ENCODE results near the gene TTYH1. TPM values are rescaled to one million over a fixed set of nuclear protein-coding genes. Genes with fewer than 3 reads are reported as not detected.
A peak's percentile ranks its signal among the peaks of the same experiment; 100 is the strongest.

TTYH1 gene
- total RNA-seq, 1 donor, result not detected

DNA sequence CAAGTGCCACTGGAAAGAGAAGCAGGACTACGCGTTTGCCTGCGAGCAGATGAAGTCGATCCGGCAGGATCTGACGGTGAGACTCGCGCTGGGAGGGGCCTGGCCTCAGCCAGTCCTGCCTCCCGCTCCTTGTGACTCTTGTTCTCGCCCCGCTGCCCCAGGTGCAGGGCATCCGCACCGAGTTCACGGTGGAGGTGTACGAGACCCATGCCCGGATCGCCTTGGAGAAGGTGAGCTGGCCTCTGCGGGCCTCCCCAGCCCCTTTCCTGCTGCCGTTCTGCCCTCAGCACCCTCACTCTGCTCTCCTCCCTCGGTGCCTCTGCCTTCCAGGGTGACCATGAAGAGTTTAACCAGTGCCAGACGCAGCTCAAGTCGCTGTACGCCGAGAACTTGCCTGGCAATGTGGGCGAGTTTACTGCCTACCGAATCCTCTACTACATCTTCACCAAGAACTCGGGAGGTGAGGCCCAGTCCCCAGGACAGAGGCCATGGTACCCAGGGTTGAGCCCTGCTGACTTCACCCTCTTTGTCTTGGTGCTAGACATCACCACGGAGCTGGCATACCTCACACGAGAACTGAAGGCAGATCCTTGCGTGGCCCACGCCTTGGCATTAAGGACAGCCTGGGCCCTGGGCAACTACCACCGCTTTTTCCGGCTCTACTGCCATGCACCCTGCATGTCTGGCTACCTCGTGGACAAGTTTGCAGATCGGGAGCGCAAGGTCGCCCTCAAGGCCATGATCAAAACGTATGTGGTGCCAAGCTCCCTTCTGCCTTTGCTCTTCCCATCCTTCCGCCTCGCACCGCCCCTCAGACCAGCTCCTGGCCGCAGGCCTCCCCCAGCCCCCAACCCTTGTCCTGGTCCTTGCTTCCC, 42.7 kb downstream of the TTYH1 start:
- Histone ChIP-seq H3K4me1 (ENCODE audit: insufficient read depth, low read length) (peaks cover 13% of the 10 kb centered on the region), H4K20me1 (ENCODE audit: insufficient read depth, low read length) (peaks cover 70% of the 10 kb centered on the region), H2AFZ (ENCODE audit: low read length) (no peak overlapping the region), H3K79me2 (ENCODE audit: insufficient read depth, low read length) (peaks cover 85% of the 10 kb centered on the region), H3K27ac (ENCODE audit: low read depth, low read length) (no peak overlapping the region), H3K4me2 (ENCODE audit: insufficient read depth, low read length) (no peak overlapping the region), H3K27me3 (ENCODE audit: insufficient read depth, low read length) (no peaks in the 10 kb centered on the region), H3K4me3 (ENCODE audit: insufficient read depth, low read length) (no peak overlapping the region), H3K36me3 (ENCODE audit: insufficient read depth, low read length) (peaks cover 85% of the 10 kb centered on the region), H3K9me3 (ENCODE audit: low read depth, low read length) (no peaks in the 10 kb centered on the region)
- TF ChIP-seq, protein P1, sequence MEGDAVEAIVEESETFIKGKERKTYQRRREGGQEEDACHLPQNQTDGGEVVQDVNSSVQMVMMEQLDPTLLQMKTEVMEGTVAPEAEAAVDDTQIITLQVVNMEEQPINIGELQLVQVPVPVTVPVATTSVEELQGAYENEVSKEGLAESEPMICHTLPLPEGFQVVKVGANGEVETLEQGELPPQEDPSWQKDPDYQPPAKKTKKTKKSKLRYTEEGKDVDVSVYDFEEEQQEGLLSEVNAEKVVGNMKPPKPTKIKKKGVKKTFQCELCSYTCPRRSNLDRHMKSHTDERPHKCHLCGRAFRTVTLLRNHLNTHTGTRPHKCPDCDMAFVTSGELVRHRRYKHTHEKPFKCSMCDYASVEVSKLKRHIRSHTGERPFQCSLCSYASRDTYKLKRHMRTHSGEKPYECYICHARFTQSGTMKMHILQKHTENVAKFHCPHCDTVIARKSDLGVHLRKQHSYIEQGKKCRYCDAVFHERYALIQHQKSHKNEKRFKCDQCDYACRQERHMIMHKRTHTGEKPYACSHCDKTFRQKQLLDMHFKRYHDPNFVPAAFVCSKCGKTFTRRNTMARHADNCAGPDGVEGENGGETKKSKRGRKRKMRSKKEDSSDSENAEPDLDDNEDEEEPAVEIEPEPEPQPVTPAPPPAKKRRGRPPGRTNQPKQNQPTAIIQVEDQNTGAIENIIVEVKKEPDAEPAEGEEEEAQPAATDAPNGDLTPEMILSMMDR (IDR thresholded peaks at IDR 0.05; ENCODE audit: extremely low read depth, low read depth, low read length), result no peak
- peak; percentile 80 for DNase-seq (ENCODE audit: insufficient read length, low spot score, missing footprints)

DNA sequence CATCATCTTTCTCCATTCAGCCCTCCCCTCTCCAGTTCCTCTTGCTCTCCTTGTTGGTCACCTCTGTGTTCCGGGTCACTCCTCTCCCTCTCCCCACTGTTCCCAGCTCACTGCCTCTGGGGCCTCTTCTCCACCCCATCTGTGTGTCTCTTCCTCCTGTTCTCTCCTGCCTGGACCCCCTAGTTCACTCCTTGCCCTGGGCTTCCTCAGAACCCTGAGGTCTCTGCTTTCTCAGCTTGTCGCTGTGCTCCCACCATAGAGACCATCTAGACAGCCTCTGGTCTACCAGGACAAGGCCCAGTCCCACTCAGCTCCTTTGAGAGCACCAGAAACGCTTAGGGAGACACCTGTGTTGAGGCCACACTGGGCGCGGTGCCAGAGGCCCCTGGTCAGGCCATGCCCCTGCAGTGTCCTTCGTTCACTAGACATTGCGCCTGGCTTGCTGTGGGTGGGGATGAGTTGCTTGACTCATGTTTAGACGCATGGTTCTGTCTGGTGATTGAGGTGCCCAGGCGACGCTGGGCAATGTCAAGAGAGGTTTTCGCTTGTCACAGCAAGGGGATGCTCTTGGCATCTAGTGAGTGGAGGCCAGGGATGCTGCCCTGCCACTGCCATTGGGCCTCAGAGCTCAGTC, 43.5 kb downstream of the TTYH1 start:
- Histone ChIP-seq H3K4me1 (ENCODE audit: insufficient read depth, low read length) (peaks cover 13% of the 10 kb centered on the region), H4K20me1 (ENCODE audit: insufficient read depth, low read length) (peaks cover 62% of the 10 kb centered on the region), H2AFZ (ENCODE audit: low read length) (no peak overlapping the region), H3K79me2 (ENCODE audit: insufficient read depth, low read length) (peaks cover 78% of the 10 kb centered on the region), H3K9me3 (ENCODE audit: low read depth, low read length) (no peaks in the 10 kb centered on the region), H3K4me3 (ENCODE audit: insufficient read depth, low read length) (no peak overlapping the region), H3K27ac (ENCODE audit: low read depth, low read length) (no peak overlapping the region), H3K27me3 (ENCODE audit: insufficient read depth, low read length) (no peaks in the 10 kb centered on the region), H3K4me2 (ENCODE audit: insufficient read depth, low read length) (no peak overlapping the region), H3K36me3 (ENCODE audit: insufficient read depth, low read length) (peaks cover 78% of the 10 kb centered on the region)
- TF ChIP-seq, protein P1 (IDR thresholded peaks at IDR 0.05; ENCODE audit: extremely low read depth, low read depth, low read length), result no peak
- DNase-seq (ENCODE audit: insufficient read length, low spot score, missing footprints), result peak; percentile 83

DNA sequence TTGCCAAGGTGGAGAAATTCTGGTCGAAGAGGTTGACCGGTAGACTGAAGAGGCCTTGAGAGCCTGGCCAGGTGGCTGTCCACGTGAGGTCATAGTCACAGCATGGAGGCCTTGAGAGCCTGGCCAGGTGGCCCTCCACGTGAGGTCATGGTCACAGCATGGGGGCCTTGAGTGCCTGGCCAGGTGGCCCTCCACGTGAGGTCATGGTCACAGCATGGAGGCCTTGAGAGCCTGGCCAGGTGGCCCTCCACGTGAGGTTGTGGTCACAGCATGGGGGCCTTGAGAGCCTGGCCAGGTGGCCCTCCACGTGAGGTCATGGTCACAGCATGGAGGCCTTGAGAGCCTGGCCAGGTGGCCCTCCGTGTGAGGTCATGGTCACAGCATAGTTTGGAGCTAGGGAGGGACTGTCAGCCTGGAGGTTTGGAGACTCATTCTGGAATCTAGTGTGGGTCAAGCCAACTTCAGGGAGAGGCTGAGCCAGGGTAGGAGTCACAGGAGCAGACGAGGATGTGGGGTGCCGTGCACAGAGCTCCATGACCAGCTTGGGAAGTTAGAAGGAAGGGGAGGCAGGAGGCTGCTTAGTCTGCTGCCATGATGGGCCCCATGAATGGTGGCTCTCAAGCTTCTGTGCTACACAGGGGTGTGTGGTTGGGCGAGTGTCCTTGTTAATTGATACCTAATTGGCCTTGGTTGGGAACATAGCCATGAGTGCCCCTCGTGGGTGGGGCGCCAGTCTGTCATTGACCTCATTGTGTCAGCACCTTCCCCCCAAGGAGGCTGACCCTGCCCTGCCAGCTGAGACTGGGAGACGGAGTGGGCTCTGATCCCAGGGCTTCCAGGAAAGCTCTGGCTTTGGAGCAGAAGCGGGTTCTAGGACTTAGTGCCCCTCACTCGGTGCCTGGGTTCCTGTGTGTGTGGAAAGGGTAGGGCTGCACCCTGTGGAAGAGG, 44.3 kb downstream of the TTYH1 start:
- Histone ChIP-seq H3K36me3 (ENCODE audit: insufficient read depth, low read length) (peaks cover 70% of the 10 kb centered on the region), H3K27ac (ENCODE audit: low read depth, low read length) (no peak overlapping the region), H4K20me1 (ENCODE audit: insufficient read depth, low read length) (peaks cover 54% of the 10 kb centered on the region), H3K4me3 (ENCODE audit: insufficient read depth, low read length) (no peak overlapping the region), H3K79me2 (ENCODE audit: insufficient read depth, low read length) (peaks cover 70% of the 10 kb centered on the region), H3K9me3 (ENCODE audit: low read depth, low read length) (no peaks in the 10 kb centered on the region), H3K4me1 (ENCODE audit: insufficient read depth, low read length) (peaks cover 20% of the 10 kb centered on the region), H2AFZ (ENCODE audit: low read length) (no peak overlapping the region), H3K4me2 (ENCODE audit: insufficient read depth, low read length) (no peak overlapping the region), H3K27me3 (ENCODE audit: insufficient read depth, low read length) (no peaks in the 10 kb centered on the region)
- TF ChIP-seq, protein P1 (IDR thresholded peaks at IDR 0.05; ENCODE audit: extremely low read depth, low read depth, low read length), result no peak
- peak; percentile 76 for DNase-seq (ENCODE audit: insufficient read length, low spot score, missing footprints)
